Mesenteric fat pad (tissue), 1 donor: ENCODE measurements around the gene ADAMTSL4. TPM values are rescaled to one million over a fixed set of nuclear protein-coding genes. Genes with fewer than 3 reads are reported as not detected.

Experiments
- DNase-seq: peaks from one replicate; pipeline ENCODE4 v3.0.0-alpha.2; 2020; ENCODE audit warnings: low spot score
- total RNA-seq: library from RNA; stranded (reverse); fragmentation: NEBNext Ultra II Directional; extraction: Animal tissue kit (Norgen Biotek cat#: 25700); gene quantifications from one replicate; pipeline ENCODE4 v1.2.1, GENCODE V29; 2021
- donor health status: DM: yes; HTN: yes; CAD: no.

The ADAMTSL4 gene
- total RNA-seq, 1 donor from 2014 or later, result 76.4 TPM

- DNase-seq, result no peak
Measured at GRCh38 chr1:150534002-150534401, 15.2 kb upstream of the ADAMTSL4 start.

DNA sequence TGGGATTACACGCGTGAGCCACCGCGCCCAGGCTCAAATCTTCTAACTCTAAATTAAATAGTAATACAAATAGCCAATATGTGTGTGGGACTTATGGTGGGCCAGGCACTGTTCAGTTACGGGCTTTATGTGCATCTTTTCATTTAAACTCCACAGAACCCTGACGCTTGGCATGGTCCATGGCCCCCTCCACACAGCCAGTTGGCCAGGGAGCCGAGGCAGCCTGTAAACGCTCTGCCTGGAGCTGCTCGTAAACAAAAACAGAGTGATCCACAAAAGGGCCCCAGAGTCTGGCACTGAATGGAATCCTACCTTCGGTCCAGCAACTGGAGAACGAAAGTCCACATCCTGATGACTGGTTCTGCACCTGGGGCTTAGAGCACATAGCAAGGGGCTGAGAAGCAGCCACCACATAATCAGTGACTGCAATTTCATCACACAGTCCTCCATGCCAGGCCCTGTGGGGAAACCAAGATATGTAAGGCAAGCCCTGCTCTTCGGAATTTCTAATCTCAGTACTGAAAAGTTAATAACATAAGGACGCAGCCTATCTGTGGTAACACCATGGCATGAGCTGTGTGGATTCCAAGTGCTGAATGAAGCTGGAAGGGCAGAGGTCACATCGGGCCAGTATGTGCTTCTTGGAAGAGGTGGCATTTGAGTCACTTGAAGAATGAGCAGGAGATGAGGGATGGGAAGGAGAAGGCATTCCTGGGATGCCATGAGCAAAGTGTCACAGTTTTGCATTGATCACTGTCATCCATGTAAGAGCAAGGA, 13.5 kb upstream of the ADAMTSL4 start:
- no peak for DNase-seq

DNA sequence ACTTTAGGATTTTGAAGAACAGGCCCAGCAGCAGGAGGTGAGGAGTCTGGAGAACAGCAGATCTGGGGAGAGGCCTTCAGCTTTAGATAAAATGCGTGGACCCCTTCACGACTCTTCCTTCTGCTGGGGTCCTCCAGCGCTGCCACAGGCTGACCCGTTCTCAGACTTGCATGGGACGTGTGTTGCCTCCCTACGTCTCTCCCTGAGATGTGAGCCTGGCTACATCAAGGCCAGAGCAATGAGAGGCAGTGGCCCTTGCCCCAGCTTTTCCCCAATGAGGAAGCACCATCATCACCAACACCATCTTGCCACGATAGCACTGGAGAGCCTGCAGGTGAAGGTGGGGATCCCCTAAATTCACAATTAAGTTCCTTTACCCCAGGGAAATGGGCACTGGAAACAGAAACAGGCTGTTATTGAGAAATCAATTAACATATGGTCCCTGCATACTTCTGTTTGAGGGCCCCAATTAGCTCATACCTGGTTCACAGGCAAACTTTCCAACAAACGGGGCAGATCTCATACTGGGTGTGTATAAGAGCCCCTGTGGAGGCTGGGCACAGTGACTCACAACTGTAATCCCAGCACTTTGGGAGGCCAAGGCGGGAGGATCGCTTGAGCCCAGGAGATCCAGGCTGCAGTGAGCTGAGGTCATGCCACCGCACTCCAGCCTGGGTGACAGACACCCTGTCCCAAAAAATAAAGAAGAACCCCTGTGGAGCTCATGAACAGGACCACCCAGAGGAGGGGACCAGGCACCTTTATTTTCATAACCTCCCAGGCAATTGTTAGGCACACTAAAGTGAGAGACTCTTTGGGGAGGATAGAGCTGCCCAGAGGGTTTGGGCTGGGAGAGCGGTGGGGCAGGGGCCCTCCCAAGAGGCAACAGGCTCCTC, 12.1 kb upstream of the ADAMTSL4 start:
- no peak for DNase-seq

- no peak for DNase-seq
Measured at GRCh38 chr1:150537732-150538684, 11.2 kb upstream of the ADAMTSL4 start.

GRCh38 chr1:150543500-150544143, 5.6 kb upstream of the ADAMTSL4 start:
- no peak for DNase-seq

DNA sequence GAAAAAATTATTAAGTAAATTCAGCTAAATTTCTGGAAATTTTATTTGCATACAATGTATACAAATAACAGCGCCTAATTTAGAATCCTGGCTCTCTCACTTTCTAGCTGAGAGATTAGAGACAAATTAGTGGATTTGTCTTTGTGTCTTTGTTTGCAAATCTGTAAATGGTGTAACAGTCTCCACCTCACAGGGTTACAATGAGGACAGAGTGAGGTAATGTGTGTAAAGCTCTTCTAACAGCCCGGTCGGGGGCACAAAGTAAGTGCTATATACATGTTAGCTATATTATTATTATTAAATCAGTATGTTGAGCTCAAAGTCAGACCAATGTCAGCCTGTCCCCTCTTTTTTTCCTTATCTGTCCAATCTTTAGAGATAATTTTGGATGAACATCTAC, 5.0 kb upstream of the ADAMTSL4 start:
- no peak for DNase-seq

DNA sequence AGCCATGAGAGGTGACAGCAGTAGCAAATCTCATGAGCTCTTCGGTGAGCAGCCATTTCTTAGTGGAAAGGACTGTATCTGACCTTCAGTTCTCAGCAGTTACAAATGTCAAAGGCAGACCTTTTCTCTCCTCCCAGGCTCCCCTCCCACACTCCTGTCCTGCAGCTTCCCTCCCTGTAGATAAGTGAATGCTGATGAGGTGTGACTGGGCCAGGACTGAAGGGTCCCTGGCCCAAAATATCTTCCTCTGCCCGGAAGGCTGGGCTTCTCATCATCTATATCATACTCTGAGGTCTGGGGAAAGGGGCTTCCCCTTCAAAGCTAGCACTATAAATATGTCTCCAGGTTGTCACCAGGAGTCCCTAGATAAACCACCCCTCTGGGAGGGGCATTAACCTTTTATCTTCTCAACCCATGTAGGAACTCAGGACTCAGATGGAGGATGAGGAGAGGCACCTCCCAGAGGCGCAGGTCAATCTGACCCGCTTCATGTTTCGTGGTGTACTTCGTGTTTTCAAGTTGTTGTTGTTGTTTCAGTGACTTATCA, 3.6 kb upstream of the ADAMTSL4 start:
- DNase-seq, result no peak

- DNase-seq, result no peak
Measured at GRCh38 chr1:150546294-150546937, 2.8 kb upstream of the ADAMTSL4 start.

DNA sequence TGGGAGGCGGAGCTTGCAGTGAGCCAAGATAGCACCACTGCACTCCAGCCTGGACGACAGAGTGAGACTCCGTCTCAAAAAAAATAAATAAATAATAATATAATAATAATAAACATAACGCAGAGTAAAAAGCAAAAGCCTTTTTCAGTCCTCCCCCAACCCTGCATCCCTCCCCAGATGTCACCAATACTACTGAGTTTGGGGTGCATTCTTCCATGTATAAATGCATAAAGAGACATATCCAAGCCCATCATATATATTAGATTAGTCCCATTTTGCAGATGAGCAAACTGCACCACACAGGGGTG, 930 bp upstream of the ADAMTSL4 start:
- DNase-seq, result no peak

GRCh38 chr1:150549496-150550221, 451 bp downstream of the ADAMTSL4 start:
- no peak for DNase-seq

- DNase-seq, result no peak
Measured at GRCh38 chr1:150550222-150551050, 1.2 kb downstream of the ADAMTSL4 start.

- DNase-seq, result no peak
Measured at GRCh38 chr1:150551051-150551783, 2.0 kb downstream of the ADAMTSL4 start.

DNA sequence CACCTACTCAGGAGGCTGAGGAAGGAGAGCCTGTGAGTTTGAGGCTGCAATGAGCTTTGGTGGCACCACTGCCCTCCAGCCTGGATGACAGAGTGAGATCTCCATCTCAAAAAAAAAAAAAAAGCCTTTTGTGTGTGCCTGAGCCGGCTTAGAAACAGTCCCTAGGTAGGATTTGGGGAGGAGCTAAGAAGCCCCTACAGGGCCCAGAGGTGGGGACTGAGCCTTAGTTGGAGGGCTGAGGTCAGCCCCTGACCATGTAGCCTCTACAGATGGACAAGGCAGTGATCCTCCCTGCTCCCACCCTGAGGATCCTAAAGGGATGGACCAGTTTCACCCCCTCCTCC, 2.5 kb downstream of the ADAMTSL4 start:
- DNase-seq, result no peak

DNA sequence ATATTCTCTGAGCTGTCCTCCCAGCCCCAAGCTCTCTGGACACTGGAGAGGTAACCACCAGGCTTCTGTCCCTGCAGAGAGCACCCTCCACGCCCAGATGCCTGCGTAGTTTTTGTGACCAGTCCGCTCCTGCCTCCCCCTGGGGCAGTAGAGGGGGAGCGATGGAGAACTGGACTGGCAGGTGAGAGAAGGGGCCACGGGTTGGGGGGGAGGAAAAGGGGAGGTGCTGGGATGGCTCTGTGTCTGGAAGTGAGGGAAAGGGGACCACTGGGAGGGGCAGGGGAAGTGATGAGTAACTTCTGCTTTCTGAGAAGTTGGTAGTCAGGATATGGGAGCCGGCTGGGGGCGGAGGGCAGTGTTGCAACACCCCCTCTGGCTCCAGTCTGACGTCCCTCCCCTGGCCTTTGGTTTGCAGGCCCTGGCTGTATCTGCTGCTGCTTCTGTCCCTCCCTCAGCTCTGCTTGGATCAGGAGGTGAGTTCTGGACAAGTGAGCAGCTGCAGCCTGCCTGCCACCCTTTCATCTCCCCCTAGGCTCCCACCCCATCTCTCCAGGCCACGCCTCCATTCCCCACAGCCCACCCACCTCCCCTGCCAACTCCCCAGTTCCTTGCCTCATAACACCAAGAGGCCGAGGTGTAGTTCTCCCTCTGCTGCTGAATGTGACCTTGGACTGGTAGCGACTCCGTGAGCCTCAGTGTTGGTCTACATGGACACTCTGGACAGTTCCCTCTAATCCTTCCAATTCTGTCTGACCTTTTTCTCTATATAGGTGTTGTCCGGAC, 3.1 kb downstream of the ADAMTSL4 start:
- peak; percentile 96 for DNase-seq

DNA sequence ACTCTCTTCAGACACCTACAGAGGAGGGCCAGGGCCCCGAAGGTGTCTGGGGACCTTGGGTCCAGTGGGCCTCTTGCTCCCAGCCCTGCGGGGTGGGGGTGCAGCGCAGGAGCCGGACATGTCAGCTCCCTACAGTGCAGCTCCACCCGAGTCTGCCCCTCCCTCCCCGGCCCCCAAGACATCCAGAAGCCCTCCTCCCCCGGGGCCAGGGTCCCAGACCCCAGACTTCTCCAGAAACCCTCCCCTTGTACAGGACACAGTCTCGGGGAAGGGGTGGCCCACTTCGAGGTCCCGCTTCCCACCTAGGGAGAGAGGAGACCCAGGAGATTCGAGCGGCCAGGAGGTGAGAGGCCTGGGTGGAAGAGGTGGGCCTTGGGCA, 3.7 kb downstream of the ADAMTSL4 start:
- DNase-seq, result no peak

GRCh38 chr1:150553392-150554085, 4.3 kb downstream of the ADAMTSL4 start:
- no peak for DNase-seq

GRCh38 chr1:150554086-150554452, 4.9 kb downstream of the ADAMTSL4 start:
- no peak for DNase-seq
